Glomerular endothelial cell (primary cell): ENCODE results near the gene CEACAM6. TPM values are rescaled to one million over a fixed set of nuclear protein-coding genes. Genes with fewer than 3 reads are reported as not detected.
A peak's percentile ranks its signal among the peaks of the same experiment; 100 is the strongest.
"Not testable (repeated sequence)": the region's sequence is repeated elsewhere in the genome, so short reads cannot be mapped to it uniquely, and the experiment has no call there.

ENCODE experiments used
- DNase-seq: peaks from one replicate; pipeline ENCODE4 v3.0.0-alpha.2; 2011; ENCODE audit warnings: low read depth, low spot score; ENCODE audit errors: extremely low read depth
- total RNA-seq: library from RNA; depleted of rRNA; stranded (reverse); fragments of >200 nt; gene quantifications from 2 replicates; pipeline ENCODE4 v1.2.3, GENCODE V29; 2015

CEACAM6 gene
- total RNA-seq, 1 donor from 2014 or later = not detected

DNA sequence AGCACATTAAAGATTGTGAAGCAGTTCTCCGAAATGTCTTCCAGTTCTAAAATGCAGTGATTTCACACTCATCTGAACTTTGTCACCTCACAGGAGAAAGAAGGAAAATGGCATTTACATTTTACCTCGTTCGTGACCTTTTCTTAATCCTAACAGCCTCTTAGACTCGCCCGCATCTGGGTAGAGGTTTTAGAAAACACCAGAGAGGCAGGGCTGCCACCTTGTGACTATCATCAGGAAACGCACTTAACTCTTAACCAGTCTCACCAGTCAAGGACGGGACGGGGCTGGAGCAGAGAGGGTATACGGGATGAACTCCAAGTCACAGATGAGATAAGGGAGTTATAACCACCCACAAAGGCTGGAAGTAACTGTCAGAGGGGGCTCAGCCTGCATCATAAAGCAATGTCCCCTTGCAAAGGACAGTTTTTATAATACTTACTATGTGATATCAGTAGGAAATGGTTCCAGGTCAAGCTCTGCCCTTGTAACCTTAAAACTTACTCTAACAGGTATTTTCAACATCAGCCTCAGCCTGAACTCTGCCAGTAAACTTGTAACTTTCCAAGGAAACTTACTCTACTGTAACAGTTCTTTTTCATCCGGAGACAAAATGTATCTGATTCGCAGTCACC lies 8.6 kb upstream of the CEACAM6 start:
- DNase-seq = peak; percentile 10

DNA sequence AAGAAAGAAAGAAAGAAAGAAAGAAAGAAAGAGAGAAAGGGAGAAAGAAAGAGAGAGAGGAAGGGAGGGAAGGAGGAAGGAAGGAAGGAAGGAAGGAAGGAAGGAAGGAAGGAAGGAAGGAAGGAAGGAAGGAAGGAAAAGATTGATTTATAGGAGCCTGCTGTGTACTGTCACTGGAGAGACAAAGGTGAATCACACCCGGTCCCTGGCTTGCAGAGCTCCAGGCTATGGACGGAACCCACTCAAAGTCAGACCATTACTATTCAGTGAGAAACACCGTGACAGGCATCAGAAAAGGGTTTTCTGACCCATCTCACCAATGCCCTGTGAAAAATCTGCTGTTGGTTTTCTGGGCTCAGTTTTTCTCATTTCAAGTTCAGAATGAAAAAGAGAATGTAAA lies 7.3 kb upstream of the CEACAM6 start:
- no peak for DNase-seq

DNA sequence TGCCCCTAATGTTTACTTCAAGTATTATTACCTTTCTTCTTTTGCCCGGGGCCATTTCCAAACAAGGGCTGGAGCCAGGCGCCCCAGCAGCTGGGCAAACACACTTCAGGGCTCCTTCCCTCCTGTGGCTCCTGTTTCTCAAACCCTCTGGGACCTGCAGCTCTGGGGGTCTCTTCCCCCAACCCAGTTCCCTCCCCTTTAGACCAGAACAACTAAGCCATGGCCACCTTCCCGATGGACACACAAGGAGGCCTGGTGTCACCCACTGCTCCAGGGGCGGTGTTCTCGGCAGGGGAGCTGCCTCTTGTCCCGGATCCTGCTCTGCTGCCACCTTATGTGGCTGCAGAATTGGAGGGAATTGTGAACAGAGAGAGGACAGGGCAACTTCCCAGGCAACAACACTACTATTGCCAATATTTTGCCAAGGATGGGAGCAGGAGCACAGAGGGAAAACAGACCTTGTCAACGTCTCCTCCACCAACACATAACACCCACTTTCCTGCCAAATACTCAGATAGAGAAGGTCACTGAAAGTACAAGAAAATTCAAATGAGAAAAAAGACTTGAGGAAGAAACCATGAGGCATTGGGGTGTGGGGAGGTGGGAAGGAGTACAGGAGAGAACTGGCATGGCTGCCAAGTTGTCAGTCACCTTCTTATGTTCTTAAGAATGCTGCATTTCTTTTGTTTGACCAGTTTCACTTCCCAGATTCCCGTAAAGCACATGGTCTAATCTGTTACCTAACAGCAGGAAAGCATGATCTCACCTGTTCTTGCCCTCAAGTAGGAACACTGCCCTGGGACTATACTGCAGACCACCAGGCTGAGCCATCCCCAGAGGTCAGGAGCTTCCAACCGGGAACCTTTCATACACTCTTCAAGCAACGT lies 4.8 kb upstream of the CEACAM6 start:
- not testable (repeated sequence) for DNase-seq

GRCh38 chr19:41753159-41753558 lies 2.2 kb upstream of the CEACAM6 start:
- peak; percentile 3 for DNase-seq

DNA sequence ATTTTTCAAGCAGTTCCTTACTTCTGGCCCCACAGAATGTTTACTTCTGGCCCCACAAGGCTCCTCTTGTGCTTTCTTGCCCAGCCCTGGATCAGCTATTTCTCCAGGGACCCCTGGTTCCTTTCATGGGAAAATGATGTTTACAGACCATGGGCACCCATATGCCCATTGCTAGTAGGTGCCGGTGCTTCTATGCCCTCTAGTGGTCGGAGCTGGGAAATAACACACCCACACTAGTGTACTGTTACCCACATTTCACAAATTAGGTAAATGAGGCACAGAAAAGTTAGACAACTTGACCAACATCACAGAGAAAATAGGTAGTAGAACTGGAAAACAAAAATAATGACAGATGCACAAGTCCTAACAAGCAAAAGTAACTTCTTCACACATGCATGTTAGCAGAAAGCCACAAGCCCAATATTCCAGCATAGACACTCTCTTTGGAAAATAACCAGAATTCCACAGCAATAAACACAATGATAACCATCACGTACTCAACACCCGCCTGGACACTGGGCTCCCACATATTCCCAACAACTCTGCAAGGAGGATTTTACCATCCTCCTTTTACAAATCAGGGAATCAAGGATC lies 1.3 kb upstream of the CEACAM6 start:
- no peak for DNase-seq

DNA sequence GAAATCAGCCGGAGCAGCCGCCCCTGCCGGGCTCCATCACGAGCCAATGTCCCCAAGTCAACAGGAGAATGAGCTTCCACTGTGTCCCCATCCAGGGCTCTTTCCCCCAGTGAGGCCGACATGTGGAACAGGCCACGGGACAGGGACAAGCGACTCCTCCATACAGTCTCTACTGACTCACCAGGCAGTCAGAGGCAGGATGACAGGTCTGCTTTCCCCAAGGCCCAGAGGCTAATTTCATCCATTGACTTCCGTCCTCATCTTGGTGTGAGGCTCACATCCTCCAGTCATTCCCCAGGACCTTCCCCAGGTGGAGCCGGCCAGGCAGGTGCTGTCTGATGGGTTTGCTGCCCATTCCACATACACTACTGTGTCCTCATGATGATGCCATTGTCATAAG lies 3.5 kb downstream of the CEACAM6 start:
- DNase-seq = no peak

GRCh38 chr19:41767115-41767514 lies 11.8 kb downstream of the CEACAM6 start:
- DNase-seq = no peak

GRCh38 chr19:41768105-41768504 lies 12.8 kb downstream of the CEACAM6 start:
- DNase-seq = not testable (repeated sequence)

- no peak for DNase-seq
These were observed 14.3 kb downstream of the CEACAM6 start for GRCh38 chr19:41769608-41770007.

- DNase-seq = no peak
These were observed 16.1 kb downstream of the CEACAM6 start for GRCh38 chr19:41771410-41771809.

- no peak for DNase-seq
These were observed 19.2 kb downstream of the CEACAM6 start for GRCh38 chr19:41774515-41774980.

DNA sequence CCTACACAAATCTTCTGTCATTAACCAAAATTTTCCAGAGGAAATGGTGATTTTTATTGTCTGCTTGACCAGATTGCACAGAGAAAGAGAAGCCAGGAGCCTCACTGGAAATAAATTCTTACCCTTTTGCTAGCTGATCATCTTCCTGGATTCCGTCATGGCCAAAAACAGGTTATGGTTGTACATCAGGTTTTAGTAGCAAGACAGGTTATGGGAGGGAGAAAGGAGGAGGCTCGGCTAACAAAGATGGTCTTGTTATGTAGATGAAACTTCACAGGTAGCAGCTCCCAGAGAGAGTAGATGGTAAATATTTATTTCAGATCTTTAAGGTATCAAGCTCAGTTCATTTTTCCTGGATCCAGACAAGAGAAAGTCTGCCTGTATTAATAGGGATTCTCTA lies 21.4 kb downstream of the CEACAM6 start:
- no peak for DNase-seq

GRCh38 chr19:41783612-41784011 lies 28.3 kb downstream of the CEACAM6 start:
- DNase-seq = no peak

DNA sequence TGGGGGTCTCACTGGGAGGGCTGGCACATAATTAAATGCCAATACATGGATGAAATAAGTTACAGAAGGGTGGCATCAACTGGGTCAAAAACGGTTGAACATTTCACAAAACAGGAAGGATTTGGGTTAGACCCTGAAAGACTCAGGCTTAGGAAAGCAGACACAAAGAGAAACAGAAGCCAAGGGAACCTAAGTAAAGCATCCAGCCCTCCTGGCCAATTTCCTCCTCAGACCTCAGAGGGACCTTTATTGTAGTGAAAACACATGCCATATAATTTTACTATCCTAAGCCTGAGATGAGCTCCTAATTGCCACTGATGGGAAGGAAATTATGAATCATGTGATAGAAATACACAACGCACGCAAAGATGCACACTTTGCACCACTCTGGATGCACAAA lies 29.0 kb downstream of the CEACAM6 start:
- no peak for DNase-seq

- DNase-seq = no peak
These were observed 29.4 kb downstream of the CEACAM6 start for GRCh38 chr19:41784743-41785142.

GRCh38 chr19:41785653-41786052 lies 30.3 kb downstream of the CEACAM6 start:
- DNase-seq = peak; percentile 36

- DNase-seq = no peak
These were observed 31.7 kb downstream of the CEACAM6 start for GRCh38 chr19:41787055-41787454.

DNA sequence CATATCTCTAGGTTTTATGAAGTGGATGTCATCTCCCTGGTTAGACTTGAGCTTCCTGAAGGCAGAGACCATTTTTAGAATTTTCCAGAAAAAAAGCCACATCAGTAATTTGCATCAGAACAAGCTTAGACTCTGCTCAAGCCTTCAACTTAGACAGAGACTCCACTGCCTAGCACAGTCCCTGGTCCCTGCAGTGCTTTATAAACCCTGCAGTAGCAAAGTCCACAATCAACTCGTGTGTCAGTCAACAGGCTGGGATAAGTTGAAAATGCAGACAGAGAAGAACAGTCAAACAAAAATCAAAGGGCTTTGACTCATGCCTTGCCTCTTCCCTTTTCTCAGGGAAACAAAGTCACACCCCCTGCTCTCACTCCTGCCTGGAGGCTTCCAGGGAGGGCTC lies 33.2 kb downstream of the CEACAM6 start:
- not testable (repeated sequence) for DNase-seq

DNA sequence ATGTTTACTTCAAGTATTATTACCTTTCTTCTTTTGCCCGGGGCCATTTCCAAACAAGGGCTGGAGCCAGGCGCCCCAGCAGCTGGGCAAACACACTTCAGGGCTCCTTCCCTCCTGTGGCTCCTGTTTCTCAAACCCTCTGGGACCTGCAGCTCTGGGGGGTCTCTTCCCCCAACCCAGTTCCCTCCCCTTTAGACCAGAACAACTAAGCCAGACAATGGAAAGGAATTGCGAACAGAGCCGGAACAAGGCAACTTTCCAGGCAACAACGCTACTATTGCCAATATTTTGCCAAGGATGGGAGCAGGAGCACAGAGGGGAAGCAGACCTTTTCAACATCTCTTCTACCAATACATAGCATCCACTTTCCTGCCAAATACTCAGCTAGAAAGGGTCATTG lies 33.7 kb downstream of the CEACAM6 start:
- not testable (repeated sequence) for DNase-seq

GRCh38 chr19:41792513-41793413 lies 37.4 kb downstream of the CEACAM6 start:
- no peak for DNase-seq

DNA sequence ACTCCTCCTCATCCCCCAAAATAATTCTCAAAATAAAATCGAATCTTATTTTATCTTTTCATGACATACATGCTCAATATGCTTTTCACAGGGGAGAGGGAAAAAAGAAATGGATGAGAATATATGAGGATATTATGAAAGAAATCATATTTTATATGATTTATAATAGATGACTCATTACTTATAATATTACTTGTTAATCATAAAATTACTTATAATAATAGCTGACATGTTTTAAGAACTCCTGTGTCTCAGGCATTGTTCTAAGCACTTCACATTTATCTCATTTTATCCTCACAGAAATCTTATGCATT lies 38.0 kb downstream of the CEACAM6 start:
- DNase-seq = no peak
